Retinal pigment epithelial cell (primary cell): ENCODE results near the gene MAN1C1.

Experiments
- DNase-seq: peaks from one replicate; pipeline ENCODE4 v3.0.0-alpha.2; 2010; ENCODE audit warnings: low read depth
- H3K4me3 ChIP-seq: 2 replicates; pipeline ENCODE4 v1.5.1; 2011; ENCODE audit warnings: mild to moderate bottlenecking, low read length, control low read depth, moderate library complexity
- TF ChIP-seq, protein P1 (sequence below): conservative IDR thresholded peaks from 2 replicates; pipeline ENCODE4 v1.5.1; 2011; ENCODE audit warnings: low read depth, low read length, control low read depth, inconsistent platforms

Gene MAN1C1

DNA sequence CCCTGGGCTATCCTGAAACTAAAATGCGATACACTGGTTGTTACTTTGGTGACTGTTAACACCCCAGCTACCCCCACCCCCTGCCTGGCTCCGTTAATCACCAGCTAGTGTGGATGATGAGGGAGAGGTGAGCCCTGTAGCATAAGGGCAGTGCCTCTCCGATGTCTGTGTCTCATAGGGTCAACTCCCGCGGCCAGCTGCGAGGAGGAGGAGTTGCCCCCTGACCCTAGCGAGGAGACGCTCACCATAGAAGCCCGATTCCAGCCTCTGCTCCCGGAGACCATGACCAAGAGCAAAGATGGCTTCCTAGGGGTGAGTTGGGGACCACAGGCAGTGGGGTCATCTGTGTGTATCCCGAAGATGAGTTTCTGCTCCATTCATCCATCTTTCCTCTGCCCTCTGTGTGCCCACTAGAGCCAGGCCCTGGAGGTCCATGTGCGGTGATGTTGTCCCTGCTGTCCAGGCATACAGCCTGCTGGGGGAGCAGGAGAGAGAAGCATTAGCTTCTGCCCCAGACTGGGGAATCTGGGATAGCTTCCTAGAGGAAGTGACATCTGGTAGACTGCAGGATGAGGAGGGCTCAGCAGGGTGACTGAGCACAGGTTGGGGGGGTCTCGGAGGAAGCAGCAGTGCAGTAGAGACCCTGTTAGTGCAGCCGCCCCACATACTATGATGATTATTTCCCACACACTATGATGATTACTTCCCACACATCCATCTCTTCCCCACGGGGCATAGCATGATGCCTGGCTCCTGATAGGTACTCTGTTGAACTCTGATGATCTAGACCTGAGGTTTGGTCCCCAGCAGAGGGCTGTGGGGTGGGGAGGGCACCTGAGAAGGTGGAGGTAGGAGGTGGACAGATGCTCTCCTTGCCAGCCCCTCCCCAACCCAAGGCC lies 188.6 kb downstream of the MAN1C1 start:
- TF ChIP-seq, protein P1, sequence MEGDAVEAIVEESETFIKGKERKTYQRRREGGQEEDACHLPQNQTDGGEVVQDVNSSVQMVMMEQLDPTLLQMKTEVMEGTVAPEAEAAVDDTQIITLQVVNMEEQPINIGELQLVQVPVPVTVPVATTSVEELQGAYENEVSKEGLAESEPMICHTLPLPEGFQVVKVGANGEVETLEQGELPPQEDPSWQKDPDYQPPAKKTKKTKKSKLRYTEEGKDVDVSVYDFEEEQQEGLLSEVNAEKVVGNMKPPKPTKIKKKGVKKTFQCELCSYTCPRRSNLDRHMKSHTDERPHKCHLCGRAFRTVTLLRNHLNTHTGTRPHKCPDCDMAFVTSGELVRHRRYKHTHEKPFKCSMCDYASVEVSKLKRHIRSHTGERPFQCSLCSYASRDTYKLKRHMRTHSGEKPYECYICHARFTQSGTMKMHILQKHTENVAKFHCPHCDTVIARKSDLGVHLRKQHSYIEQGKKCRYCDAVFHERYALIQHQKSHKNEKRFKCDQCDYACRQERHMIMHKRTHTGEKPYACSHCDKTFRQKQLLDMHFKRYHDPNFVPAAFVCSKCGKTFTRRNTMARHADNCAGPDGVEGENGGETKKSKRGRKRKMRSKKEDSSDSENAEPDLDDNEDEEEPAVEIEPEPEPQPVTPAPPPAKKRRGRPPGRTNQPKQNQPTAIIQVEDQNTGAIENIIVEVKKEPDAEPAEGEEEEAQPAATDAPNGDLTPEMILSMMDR: no peak
- no peak for DNase-seq
- H3K4me3 ChIP-seq: no peak overlapping the region

DNA sequence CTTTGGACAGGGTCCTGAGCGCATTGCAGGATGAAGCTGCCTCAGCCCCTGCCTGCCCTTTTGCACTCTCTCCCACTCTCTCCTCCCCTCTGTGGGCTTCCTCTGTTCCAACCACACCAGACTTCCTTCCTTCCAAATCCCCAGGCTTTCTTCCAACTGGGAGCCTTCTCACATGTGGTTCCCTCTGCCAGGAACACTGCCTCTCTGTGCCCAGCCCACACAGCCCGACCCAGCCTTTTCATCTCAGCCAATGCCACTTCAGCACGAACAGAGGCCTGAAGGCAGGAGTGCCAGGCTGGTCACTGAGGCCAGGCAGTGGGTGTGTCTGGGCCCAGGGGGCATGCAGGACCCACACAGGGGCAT lies 189.3 kb downstream of the MAN1C1 start:
- H3K4me3 ChIP-seq: no peak overlapping the region
- no peak for DNase-seq

GRCh38 chr1:25806418-25806817 lies 189.8 kb downstream of the MAN1C1 start:
- no peak overlapping the region for H3K4me3 ChIP-seq
- DNase-seq: no peak
- TF ChIP-seq, protein P1: no peak

More for the DNA sequence above, 189.3 kb downstream of the MAN1C1 start:
- TF ChIP-seq, protein P1: no peak

DNA sequence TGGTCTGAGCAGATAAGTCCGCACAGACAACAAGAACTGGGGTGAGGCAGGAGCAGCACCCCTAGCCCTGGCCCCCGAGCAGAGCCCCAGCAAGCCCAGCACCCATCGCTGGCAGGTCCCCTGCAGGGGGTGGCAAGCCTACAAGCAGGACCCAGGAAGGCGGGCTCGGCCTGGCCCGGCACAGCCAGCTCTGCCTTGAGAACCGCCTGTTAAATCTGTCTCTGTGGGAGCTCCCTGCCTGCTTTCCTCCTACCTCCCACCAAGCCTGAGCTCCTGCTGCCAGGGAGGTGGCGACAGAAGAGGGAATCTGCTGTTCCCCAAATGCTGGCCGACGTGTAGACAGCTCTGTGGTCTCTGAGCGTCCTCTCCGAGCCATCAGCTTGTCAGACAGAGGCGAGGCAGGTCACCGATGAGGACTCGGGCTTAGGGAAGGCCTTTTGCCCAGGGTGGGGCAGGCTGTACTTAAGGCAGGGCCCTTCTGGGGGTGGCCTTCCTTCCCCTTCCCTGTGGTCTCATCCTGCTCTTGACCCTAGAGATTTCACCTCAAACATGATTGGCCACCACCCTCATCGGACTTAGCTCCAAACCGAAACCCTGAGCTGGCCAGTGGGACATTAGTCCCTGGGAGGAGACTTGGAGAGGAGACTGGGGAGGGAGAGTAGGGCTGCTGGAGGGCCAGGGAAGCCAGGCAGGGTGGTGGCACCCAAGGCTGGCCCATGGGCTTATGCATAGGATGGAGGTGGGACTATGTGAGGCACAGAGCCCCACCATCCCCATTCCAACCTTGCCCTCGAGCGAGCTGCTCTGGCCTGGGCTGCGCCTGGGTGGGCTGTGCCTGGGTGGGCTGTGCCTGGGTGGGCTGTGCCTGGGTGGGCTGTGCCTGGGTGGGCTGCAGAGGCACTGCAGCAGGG lies 191.1 kb downstream of the MAN1C1 start:
- DNase-seq: no peak
- TF ChIP-seq, protein P1: no peak
- no peak overlapping the region for H3K4me3 ChIP-seq

- TF ChIP-seq, protein P1: no peak
- no peak overlapping the region for H3K4me3 ChIP-seq
- no peak for DNase-seq
Measured at GRCh38 chr1:25808481-25809244, 192.1 kb downstream of the MAN1C1 start.

DNA sequence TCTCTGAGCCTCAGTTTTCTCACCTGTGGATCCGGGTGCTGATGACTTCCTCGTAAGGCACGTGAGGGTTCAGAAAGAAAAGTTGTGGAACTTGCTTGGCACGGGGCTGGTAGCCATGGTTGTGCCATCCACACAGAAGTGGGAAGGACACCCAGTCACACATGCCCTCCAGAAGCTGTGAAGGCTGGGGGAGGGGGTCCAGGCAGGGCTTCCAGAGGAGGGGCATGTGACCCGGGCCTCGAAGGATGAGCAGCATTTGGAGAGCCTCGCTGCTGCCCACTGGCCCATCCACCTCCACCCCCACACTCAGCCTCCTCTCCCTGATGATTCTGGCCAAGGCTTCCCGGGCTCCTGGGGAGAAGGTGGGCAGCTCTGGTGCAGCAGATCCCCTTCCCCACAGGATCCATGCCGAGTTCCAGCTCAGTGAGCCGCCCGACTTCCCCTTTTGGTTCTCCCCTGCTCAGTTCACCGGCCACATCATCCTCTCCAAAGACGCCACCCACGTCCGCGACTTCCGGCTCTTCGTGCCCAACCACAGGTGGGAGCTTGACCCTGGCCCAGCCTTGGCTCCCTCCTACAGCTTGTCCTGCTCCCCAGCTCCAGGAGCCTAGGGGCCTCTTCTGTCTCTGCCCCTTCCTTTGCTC lies 192.8 kb downstream of the MAN1C1 start:
- TF ChIP-seq, protein P1: no peak
- DNase-seq: no peak
- H3K4me3 ChIP-seq: no peak overlapping the region
